GM21367 (cell line): ENCODE data around the gene CD4.

ENCODE experiments used
- ATAC-seq: cut with Tn5 transposase; IDR thresholded peaks from one replicate; pipeline ENCODE4 v1.9.1; 2021; ENCODE audit not compliant: unreplicated experiment

Gene CD4

GRCh38 chr12:6777386-6777785, 11.9 kb upstream of the CD4 start:
- ATAC-seq, result no peak

DNA sequence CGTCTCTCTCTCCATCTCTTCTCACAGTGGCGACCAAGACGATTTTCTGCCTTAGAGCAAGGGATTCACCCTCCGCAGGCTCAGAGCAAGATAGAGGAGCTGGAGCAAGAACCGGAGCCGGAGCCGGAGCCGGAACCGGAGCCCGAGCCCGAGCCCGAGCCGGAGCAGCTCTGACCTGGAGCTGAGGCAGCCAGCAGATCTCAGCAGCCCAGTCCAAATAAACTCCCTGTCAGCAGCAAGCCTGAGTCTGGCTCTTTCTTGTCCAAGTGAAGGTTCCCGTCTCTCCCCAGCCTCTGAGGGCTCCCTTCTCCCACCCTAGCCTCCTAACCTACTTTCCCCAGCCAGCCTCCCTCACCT, 11.1 kb upstream of the CD4 start:
- ATAC-seq, result no peak

- peak; percentile 57 for ATAC-seq
Measured at GRCh38 chr12:6778574-6779550, 10.5 kb upstream of the CD4 start.

GRCh38 chr12:6779708-6780432, 9.5 kb upstream of the CD4 start:
- no peak for ATAC-seq

GRCh38 chr12:6780573-6780972, 8.8 kb upstream of the CD4 start:
- ATAC-seq, result no peak

GRCh38 chr12:6782119-6782518, 7.2 kb upstream of the CD4 start:
- ATAC-seq, result no peak

GRCh38 chr12:6782850-6783566, 6.3 kb upstream of the CD4 start:
- no peak for ATAC-seq

GRCh38 chr12:6783828-6784227, 5.5 kb upstream of the CD4 start:
- ATAC-seq, result no peak

DNA sequence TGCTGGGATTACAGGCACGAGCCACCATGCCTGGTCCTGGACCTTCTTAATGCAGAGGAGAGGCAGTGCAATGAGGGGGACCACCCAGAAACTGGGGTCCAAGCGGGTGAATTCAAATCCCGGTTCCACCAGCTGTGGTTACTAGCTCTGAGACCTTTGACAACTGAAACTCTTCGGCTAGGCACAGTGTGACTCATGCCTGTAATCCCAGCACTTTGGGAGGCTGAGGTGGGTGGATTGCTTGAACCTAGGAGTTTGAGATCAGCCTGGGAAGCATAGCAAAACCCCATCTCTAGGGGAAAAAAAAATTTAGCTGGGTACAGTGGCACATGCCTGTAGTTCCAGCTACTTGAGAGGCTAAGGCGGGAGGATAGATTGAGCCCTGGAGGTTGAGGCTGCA, 5.0 kb upstream of the CD4 start:
- ATAC-seq, result no peak

- ATAC-seq, result no peak
Measured at GRCh38 chr12:6784761-6785160, 4.6 kb upstream of the CD4 start.

DNA sequence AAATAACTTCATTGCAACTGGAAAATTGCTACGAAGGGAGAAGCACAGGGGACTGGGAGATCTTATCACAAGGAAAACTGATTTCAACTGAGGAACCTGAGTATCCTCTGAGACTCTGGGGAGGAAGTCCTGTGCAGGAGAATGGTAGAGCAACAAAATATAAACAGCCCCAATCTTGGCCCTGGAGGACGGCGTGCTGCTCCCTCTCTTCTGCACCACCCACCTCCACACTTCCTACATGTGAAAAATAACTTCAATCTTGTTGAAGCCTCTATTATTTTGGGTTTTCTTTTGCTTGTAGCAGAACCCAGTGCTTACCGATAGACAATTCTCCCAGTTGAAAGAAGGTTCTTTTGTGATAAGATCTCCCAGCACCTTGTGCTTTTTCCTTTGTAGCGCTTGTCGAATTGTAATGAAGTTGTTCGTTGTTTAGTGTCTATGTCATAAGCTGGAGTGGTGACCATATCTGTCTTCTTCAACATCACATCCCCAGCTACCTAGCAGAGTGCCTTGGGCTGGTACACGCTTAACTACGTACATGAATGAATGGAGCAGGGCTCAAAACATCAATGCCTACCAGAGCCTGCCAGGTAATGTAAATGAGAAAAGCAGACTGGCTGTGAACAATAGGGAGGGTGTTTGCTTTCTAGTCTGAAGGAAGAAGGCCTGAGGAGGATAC, 2.8 kb upstream of the CD4 start:
- ATAC-seq, result no peak

DNA sequence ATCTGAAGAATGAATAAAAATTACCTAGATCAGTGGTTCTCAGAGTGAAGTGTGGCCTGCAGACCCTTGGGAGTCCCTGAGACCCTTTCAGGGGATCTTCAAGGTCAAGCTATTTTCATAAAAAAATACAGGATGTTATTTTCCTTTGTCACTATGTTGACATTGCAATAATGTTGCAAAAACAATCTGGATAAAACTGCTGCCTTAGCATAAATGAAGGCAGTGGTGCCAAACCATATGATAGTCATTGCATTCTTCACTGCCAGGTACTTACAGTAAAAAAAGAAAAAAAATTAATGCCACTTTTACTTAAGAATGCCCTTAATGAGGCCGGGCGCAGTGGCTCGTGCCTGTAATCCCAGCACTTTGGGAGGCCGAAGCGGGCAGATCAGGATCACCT, 2.0 kb upstream of the CD4 start:
- no peak for ATAC-seq

DNA sequence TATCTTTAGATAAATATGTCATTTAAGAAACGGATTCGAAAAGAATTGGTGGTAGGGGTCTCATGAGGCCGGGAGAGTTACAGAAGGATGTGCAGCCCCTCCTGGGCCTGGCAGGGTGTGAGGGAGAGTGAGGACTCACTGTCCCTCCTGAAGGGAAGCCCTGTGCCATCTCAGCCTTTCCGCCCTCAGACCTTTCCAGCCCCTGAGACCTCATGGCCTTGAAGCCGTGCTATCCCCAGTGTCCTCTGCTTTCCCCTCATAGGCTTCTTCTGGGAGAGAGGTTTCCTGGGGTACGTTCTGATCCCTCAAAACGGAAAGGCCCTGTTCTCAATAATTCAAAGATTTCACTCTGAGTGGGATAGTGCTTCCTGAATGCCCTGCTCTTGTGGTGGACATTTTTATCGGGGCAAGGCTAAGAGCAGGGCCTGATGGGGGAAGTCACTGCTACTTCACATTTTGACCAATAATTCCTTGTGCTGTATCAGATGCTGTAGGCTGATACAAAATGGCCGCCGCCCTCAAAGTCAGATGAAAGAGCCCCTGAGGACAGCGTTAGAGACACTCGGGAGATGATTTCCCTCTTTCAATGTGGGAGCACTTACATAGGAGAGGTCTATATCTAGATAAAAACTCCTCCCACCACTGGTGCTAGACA, 1.3 kb downstream of the CD4 start:
- ATAC-seq, result no peak

DNA sequence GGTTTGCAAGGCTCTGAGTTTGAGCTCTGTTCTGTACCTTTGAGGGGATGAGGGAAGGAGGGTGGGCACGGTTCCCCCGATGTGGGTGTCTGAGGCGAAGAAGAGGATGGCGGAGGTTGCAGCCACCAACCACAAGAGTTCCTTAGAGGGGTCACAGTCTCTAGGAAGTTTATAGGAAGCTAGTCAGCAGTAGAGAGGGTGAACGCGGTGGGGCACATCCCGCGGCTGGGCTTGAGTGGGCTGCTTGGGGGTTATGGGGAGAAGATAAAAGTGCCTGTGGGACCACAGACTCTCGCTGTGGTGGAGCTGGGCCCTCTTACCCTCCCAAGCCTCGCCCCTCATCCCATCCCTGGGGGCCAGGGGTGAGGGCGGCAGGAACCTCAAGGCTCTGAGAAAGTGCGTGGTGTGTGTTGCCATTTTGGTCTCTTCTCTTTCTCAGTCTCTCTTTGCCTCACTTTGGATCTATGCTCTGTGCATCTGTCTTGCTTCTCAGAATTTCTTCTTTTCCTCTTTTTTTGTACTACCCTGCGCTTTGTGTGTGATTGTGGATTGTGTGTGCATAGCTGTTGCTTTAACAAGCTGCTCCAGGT, 2.7 kb downstream of the CD4 start:
- no peak for ATAC-seq

- ATAC-seq, result no peak
Measured at GRCh38 chr12:6792522-6793201, 3.3 kb downstream of the CD4 start.

GRCh38 chr12:6795088-6795487, 5.8 kb downstream of the CD4 start:
- no peak for ATAC-seq

- no peak for ATAC-seq
Measured at GRCh38 chr12:6796576-6796975, 7.2 kb downstream of the CD4 start.

GRCh38 chr12:6799147-6799546, 9.8 kb downstream of the CD4 start:
- no peak for ATAC-seq

- ATAC-seq, result no peak
Measured at GRCh38 chr12:6807170-6807569, 17.8 kb downstream of the CD4 start.

- no peak for ATAC-seq
Measured at GRCh38 chr12:6809056-6809455, 19.7 kb downstream of the CD4 start.
